Measurements from ENCODE around the gene ZFR2.

The ZFR2 gene

DNA sequence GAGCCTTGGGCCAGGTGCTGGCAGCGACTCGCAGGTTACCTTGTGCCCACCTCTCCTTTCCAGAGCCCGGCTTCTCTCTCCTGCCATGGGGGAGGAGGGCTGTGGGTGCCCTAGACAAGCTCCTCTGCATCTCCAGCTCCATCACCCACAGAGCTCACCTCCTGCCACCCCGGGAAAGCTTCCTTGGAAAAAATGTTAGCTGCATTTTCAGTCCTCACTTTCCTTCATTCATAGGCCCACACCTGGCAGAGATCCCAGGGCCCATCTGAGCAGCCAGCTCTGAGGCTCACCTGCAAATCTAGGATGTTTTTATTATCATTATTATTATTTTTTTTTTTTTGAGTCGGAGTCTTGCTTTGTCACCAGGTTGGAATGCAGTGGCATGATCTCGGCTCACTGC, 36.8 kb downstream of the ZFR2 start:
- Histone ChIP-seq H3K4me3 (ENCODE audit: low read length) (no peak overlapping the region), H3K9ac (ENCODE audit: low read length) (no peak overlapping the region), H3K27ac (ENCODE audit: low read length) (no peak overlapping the region), H3K9me3 (ENCODE audit: control insufficient read depth, low read depth, low read length) (no peaks in the 10 kb centered on the region), H3K4me1 (ENCODE audit: control insufficient read depth, low read depth, low read length) (no peaks in the 10 kb centered on the region), H3K27me3 (ENCODE audit: control insufficient read depth, insufficient read depth, low read length) (no peaks in the 10 kb centered on the region), H3K36me3 (ENCODE audit: control insufficient read depth, low read depth, low read length) (no peaks in the 10 kb centered on the region)

DNA sequence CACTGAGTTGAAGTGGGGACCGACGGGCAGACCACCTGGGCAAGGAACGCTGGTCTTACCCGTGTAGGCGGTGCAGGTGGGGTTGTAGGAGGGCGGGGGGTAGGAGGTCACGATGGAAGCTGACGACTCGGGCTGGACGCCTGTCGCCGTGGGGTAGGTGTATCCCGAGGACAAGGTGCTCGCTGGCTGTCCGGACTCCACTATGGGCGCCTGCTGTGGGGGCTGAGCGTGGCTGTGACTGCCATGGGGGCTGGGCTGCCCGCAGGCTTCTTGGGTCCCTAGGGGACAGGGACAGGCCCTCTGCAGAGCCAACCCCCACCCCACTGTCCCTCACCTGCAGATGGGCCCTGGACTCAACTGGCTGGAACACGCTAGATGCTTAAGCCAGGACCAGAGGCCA, 37.2 kb downstream of the ZFR2 start:
- no peak overlapping the region for H3K27ac ChIP-seq (ENCODE audit: low read length)
- H3K4me1 ChIP-seq (ENCODE audit: control insufficient read depth, low read depth, low read length): no peaks in the 10 kb centered on the region
- H3K36me3 ChIP-seq (ENCODE audit: control insufficient read depth, low read depth, low read length): no peaks in the 10 kb centered on the region
- H3K9ac ChIP-seq (ENCODE audit: low read length): no peak overlapping the region
- H3K9me3 ChIP-seq (ENCODE audit: control insufficient read depth, low read depth, low read length): no peaks in the 10 kb centered on the region
- H3K4me3 ChIP-seq (ENCODE audit: low read length): no peak overlapping the region
- H3K27me3 ChIP-seq (ENCODE audit: control insufficient read depth, insufficient read depth, low read length): no peaks in the 10 kb centered on the region

DNA sequence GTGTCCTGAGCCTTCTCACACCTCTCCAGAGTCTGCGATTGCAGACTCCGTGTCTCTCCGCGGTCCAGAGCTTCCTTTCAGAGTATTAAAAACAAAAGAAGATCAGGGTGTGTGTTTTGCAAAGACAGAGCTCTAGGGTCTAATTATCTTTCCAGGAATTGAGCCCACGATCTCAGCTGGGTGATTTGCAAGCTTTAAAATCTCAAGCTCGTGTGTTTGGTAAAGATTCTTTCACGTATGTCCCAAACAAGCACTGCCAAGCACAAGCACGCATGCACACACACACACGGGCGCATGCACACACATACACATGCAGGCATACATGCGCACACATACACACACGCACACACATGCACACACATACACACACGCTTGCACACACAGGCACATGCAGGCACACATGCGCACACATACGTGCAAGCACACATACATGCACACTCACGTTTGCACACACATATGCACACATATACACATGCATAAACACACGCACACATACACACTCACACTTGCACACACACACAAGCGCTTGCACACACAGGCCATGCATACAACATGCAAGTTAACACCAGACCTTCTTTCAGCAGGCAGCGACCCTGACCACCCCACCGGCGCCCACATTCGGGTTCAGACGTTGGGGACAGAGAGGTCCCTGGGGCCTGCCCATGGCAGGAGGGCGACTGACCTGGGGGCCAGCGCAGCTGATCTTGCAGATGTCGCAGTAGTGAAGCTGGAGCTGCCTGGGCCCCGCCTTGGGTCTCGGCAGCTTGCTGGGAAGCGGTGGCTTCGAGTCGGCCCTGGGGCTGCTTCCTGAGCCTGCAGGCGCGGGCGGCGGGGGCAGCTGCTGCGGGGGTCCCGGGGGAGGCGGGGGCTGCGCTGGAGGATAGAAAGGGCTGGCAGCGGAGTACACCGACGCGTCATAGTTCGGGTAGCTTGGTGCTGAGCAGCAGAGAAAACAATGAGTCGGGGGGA, 37.9 kb downstream of the ZFR2 start:
- no peaks in the 10 kb centered on the region for H3K4me1 ChIP-seq (ENCODE audit: control insufficient read depth, low read depth, low read length)
- H3K27ac ChIP-seq (ENCODE audit: low read length): no peak overlapping the region
- no peaks in the 10 kb centered on the region for H3K27me3 ChIP-seq (ENCODE audit: control insufficient read depth, insufficient read depth, low read length)
- no peaks in the 10 kb centered on the region for H3K36me3 ChIP-seq (ENCODE audit: control insufficient read depth, low read depth, low read length)
- H3K9ac ChIP-seq (ENCODE audit: low read length): no peak overlapping the region
- no peaks in the 10 kb centered on the region for H3K9me3 ChIP-seq (ENCODE audit: control insufficient read depth, low read depth, low read length)
- H3K4me3 ChIP-seq (ENCODE audit: low read length): no peak overlapping the region

DNA sequence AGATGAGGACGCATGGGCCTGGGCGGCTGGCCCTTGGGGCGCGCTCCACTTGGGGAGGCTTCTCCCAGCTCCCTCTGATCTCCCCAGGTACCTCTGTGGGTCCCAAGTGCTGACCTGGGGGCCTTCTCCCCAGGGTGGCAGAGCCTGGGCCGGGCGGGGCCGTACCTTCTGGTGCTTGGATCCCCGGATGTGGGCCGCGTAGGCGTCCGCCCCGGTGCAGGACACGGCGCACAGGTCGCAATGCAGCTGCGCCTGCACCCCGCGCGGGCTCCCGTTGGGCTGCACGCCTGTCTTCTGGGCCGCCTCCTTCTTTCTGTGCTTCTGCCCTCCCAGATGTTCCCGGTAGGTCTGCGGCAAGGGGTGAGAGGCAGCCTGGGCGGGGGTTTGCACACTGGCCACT, 41.5 kb downstream of the ZFR2 start:
- Histone ChIP-seq H3K9me3 (ENCODE audit: control insufficient read depth, low read depth, low read length) (no peaks in the 10 kb centered on the region), H3K4me3 (ENCODE audit: low read length) (no peak overlapping the region), H3K4me1 (ENCODE audit: control insufficient read depth, low read depth, low read length) (no peaks in the 10 kb centered on the region), H3K9ac (ENCODE audit: low read length) (no peak overlapping the region), H3K36me3 (ENCODE audit: control insufficient read depth, low read depth, low read length) (no peaks in the 10 kb centered on the region), H3K27me3 (ENCODE audit: control insufficient read depth, insufficient read depth, low read length) (peaks cover 6% of the 10 kb centered on the region), H3K27ac (ENCODE audit: low read length) (no peak overlapping the region)

DNA sequence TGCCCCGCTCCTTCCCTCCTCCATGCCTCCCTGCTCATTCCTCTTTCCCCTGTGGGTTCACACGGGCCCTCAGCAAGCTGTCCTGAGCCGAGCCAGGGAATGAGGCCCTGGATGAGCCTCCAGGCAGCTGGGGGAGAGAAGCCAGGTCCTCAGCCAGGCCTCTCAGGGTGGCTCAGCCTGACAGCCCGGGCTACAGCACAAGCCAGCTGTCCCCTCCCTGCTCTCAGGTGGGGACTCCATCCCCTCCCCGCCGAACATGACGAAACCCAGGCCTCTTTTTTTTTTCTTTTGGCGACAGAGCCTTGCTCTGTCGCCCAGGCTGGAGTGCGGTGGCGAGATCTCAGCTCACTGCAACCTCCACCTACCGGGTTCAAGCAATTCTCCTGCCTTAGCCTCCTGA, 42.7 kb downstream of the ZFR2 start:
- Histone ChIP-seq H3K36me3 (ENCODE audit: control insufficient read depth, low read depth, low read length) (no peaks in the 10 kb centered on the region), H3K9me3 (ENCODE audit: control insufficient read depth, low read depth, low read length) (no peaks in the 10 kb centered on the region), H3K4me1 (ENCODE audit: control insufficient read depth, low read depth, low read length) (no peaks in the 10 kb centered on the region), H3K27me3 (ENCODE audit: control insufficient read depth, insufficient read depth, low read length) (peaks cover 10% of the 10 kb centered on the region), H3K4me3 (ENCODE audit: low read length) (no peak overlapping the region), H3K27ac (ENCODE audit: low read length) (no peak overlapping the region), H3K9ac (ENCODE audit: low read length) (no peak overlapping the region)

DNA sequence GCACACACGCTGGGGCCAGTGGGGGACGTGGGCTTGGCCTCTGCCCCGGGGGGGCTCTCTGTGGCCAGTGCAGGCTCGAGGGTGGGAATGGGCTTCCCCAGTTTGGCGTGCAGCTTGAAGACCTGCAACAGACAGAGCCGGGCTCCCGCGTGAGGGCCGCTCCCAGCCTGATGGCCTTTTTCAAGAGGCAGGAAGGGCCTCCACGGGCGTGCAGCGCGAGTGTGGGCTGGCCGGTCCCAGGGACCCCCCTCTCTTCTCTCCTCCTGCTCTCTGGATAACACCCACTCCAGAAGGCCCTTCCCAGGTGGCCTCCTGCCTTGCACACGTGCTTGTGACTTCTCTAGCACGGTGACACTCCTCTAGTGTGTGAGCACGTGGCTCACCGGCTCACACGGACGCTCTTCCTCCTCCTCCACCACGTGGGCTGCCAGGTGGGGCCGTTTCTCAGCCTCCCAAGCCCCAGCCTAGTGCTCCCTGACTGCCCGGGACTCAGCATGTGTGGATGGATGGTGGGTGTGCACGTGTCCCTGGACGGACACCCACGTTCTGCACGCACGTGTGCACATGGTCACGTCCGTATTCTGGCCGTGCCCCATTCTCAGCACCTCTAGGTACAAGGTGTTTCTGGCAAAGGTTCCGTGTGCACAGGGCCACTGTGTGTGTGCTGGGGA, 43.4 kb downstream of the ZFR2 start:
- no peak overlapping the region for H3K27ac ChIP-seq (ENCODE audit: low read length)
- no peak overlapping the region for H3K9ac ChIP-seq (ENCODE audit: low read length)
- H3K4me3 ChIP-seq (ENCODE audit: low read length): no peak overlapping the region
- H3K4me1 ChIP-seq (ENCODE audit: control insufficient read depth, low read depth, low read length): no peaks in the 10 kb centered on the region
- no peaks in the 10 kb centered on the region for H3K9me3 ChIP-seq (ENCODE audit: control insufficient read depth, low read depth, low read length)
- H3K36me3 ChIP-seq (ENCODE audit: control insufficient read depth, low read depth, low read length): no peaks in the 10 kb centered on the region
- peaks cover 10% of the 10 kb centered on the region for H3K27me3 ChIP-seq (ENCODE audit: control insufficient read depth, insufficient read depth, low read length)

DNA sequence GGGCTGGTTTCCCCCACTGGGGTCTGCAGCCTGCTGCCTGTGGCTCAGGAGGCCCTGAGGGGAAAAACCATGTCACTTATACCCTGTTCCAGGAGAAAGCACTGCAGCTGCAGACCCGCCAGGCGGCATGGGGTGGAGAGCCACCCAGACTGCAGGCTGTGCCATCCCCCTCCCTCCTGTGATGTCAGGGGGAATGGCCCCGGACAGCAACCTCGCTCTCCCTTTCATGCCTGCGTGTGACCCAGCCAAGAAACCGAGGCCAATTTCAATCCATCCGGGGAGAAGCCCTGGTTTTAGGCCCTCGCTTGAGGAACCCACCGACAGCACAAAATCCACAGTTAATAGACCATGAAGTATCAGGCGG, 45.5 kb downstream of the ZFR2 start:
- no peaks in the 10 kb centered on the region for H3K4me1 ChIP-seq (ENCODE audit: control insufficient read depth, low read depth, low read length)
- H3K9me3 ChIP-seq (ENCODE audit: control insufficient read depth, low read depth, low read length): no peaks in the 10 kb centered on the region
- peaks cover 10% of the 10 kb centered on the region for H3K27me3 ChIP-seq (ENCODE audit: control insufficient read depth, insufficient read depth, low read length)
- no peaks in the 10 kb centered on the region for H3K36me3 ChIP-seq (ENCODE audit: control insufficient read depth, low read depth, low read length)
- no peak overlapping the region for H3K27ac ChIP-seq (ENCODE audit: low read length)
- H3K4me3 ChIP-seq (ENCODE audit: low read length): no peak overlapping the region
- H3K9ac ChIP-seq (ENCODE audit: low read length): no peak overlapping the region

DNA sequence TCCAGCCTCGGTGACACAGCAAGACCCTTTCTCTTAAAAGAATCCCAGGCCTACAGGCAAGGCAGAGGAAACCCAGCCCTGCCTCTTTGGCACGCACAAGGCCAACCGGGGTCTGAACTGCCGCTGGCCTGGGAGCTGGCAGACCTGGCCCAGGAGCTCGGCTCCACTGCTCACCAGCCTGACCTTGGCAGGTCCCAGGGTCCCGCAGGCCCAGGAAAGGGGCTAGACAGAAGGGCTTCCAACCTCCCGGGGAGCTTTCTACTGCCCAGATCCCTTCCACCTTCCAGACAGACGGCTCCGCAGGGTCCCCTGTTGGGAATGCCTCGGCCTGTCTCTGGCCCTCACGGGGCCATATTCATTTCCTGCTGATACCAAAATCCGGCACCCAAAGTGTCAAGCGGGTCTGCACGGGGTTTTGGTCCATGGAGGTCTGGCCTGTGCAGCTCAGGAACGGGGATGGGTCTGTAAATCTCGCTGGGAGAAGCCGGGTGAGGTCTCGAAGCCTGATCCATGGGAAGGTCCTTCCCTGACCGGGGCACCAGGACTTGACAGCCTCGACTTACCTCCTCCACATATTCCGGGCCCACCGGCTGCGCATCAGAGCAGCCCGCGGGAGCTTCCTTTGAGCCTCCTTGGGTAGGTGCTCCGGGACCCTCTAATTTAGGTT, 46.0 kb downstream of the ZFR2 start:
- H3K36me3 ChIP-seq (ENCODE audit: control insufficient read depth, low read depth, low read length): no peaks in the 10 kb centered on the region
- no peak overlapping the region for H3K4me3 ChIP-seq (ENCODE audit: low read length)
- H3K27me3 ChIP-seq (ENCODE audit: control insufficient read depth, insufficient read depth, low read length): peaks cover 10% of the 10 kb centered on the region
- no peak overlapping the region for H3K27ac ChIP-seq (ENCODE audit: low read length)
- no peak overlapping the region for H3K9ac ChIP-seq (ENCODE audit: low read length)
- no peaks in the 10 kb centered on the region for H3K4me1 ChIP-seq (ENCODE audit: control insufficient read depth, low read depth, low read length)
- no peaks in the 10 kb centered on the region for H3K9me3 ChIP-seq (ENCODE audit: control insufficient read depth, low read depth, low read length)

DNA sequence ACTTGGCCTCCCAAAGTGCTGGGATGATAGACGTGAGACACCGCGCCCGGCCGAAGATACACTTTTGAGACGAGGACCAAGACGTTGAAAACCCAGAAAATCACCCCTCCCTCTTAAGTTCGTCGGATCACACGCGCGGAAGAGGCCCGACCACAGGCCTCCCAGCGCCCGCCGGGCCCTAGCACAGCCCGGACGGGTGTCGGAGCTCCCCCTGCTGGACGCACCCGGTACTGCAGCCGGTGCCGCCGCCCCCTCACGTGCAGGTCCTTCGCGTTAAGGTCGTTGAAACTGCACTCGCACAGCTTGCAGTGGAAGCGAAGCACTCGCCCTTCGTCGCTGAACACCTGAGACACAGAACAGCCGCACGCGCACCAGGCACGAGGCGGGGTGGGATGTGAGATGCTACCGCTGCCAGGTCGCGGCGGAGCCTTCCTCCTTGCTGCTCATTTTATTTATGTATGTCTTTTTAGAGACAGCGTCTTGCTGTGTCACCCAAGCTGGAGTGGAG, 46.9 kb downstream of the ZFR2 start:
- Histone ChIP-seq H3K36me3 (ENCODE audit: control insufficient read depth, low read depth, low read length) (no peaks in the 10 kb centered on the region), H3K27me3 (ENCODE audit: control insufficient read depth, insufficient read depth, low read length) (peaks cover 10% of the 10 kb centered on the region), H3K27ac (ENCODE audit: low read length) (no peak overlapping the region), H3K9ac (ENCODE audit: low read length) (no peak overlapping the region), H3K4me3 (ENCODE audit: low read length) (no peak overlapping the region), H3K4me1 (ENCODE audit: control insufficient read depth, low read depth, low read length) (no peaks in the 10 kb centered on the region), H3K9me3 (ENCODE audit: control insufficient read depth, low read depth, low read length) (no peaks in the 10 kb centered on the region)

DNA sequence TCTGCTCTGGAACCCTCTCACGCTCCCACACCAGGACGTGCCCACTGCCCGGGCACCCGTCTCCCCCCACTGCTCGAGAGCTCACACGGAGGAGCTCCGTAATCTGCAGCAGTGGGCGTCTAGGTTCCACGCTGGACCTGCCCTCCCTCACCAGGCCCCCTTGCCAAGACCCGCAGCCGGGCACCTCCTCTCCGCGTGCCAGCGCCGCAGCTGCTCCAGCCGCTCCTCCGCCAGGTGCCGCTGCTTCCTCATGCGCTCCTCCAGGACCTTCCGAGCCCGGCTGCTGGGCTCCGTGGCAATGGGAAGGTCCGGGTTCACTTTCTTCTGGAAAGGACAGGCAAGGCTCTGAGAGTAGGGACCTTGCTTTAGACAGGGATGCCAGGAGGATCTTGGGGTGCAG, 47.7 kb downstream of the ZFR2 start:
- H3K27me3 ChIP-seq (ENCODE audit: control insufficient read depth, insufficient read depth, low read length): peaks cover 10% of the 10 kb centered on the region
- H3K36me3 ChIP-seq (ENCODE audit: control insufficient read depth, low read depth, low read length): no peaks in the 10 kb centered on the region
- H3K4me3 ChIP-seq (ENCODE audit: low read length): no peak overlapping the region
- H3K27ac ChIP-seq (ENCODE audit: low read length): no peak overlapping the region
- no peaks in the 10 kb centered on the region for H3K4me1 ChIP-seq (ENCODE audit: control insufficient read depth, low read depth, low read length)
- no peaks in the 10 kb centered on the region for H3K9me3 ChIP-seq (ENCODE audit: control insufficient read depth, low read depth, low read length)
- H3K9ac ChIP-seq (ENCODE audit: low read length): no peak overlapping the region

DNA sequence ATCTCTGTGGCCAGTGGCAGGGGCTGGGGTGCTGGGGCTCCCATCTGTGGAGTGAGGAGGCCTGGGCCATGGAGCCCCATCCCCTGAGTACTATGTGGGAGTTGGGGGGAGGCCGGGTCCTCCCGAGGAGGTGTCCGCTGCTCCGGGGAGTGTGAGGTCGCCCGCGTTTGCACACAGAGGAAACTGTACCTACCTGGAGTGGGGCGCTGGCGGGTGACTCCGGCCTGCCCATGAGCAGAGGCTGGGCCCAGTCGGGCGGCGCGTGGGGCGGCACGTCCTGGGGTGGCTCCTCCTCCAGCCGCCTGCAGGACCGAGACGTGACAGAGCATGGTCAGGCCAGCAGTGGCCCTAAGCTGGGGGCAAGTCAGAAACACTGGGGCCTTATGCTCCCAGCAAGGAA, 48.8 kb downstream of the ZFR2 start:
- H3K4me3 ChIP-seq (ENCODE audit: low read length): no peak overlapping the region
- no peaks in the 10 kb centered on the region for H3K36me3 ChIP-seq (ENCODE audit: control insufficient read depth, low read depth, low read length)
- no peaks in the 10 kb centered on the region for H3K4me1 ChIP-seq (ENCODE audit: control insufficient read depth, low read depth, low read length)
- H3K9me3 ChIP-seq (ENCODE audit: control insufficient read depth, low read depth, low read length): no peaks in the 10 kb centered on the region
- peaks cover 10% of the 10 kb centered on the region for H3K27me3 ChIP-seq (ENCODE audit: control insufficient read depth, insufficient read depth, low read length)
- no peak overlapping the region for H3K27ac ChIP-seq (ENCODE audit: low read length)
- H3K9ac ChIP-seq (ENCODE audit: low read length): no peak overlapping the region
